HG03460 (cell line): ENCODE data around the gene SLCO2A1.

Experiments used
- ATAC-seq: cut with Tn5 transposase; IDR thresholded peaks from one replicate; pipeline ENCODE4 v1.9.1; 2021; ENCODE audit not compliant: unreplicated experiment

Gene SLCO2A1

DNA sequence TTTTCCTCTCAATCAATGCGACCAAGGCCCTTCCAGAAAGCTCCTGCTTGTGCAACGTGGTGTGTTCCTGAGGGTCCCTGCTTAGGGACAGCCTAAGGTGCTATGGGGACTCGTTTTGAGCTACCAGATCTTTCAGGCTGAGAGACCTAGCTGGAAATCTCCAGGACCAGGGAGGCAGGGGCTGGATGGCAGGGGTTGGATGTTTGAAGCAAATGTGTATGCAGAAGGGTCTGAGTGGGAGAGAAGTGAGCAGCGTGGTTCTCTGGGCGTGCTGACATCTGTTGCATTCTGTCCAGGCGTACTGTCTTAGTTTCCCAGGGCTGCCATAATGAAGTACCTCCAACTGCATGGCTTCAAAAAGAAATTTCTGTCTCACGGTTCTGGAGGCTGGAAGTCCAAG lies 31.7 kb upstream of the SLCO2A1 start:
- no peak for ATAC-seq

DNA sequence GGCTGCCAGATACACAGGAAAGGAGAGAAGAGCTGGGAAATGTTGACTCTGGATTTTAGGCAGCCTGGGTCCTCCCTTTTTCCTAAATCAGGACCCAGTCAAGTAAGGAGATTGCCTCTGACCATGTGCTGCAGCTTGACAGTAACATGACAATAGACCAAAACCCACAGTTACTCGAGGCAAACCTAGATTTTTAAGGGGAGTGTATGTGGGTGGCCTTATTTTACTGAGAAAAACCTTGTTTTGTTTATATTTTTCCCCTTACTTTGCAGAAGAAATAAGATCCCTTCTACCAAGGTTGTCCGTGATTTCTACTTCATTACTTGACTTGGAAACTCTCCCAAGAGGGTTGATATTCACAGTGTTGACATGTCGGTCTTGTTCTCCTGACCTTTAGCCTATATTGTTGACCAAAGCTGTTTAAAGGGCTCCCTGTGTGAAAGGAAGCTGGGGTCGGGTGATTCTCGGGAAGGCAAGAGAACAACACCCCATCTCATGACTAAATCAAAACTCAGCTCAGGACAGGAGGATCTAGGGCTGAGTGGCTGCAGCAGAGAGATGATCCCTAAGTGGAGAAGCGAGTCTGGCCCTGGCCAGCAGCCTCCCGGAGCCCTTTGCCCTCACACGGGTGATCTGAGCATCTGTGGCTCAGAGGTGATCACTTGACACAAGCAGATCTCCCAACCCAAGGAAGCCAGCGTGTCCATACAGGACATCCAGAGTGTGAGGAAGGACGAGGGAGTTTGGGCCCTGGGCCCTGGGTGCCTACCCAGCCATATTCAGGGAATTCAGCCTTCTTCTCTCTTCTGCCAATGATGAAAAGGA lies 31.0 kb upstream of the SLCO2A1 start:
- ATAC-seq, result no peak

GRCh38 chr3:134059671-134060560 lies 30.2 kb upstream of the SLCO2A1 start:
- ATAC-seq, result no peak

GRCh38 chr3:134059035-134059601 lies 29.4 kb upstream of the SLCO2A1 start:
- ATAC-seq, result no peak

DNA sequence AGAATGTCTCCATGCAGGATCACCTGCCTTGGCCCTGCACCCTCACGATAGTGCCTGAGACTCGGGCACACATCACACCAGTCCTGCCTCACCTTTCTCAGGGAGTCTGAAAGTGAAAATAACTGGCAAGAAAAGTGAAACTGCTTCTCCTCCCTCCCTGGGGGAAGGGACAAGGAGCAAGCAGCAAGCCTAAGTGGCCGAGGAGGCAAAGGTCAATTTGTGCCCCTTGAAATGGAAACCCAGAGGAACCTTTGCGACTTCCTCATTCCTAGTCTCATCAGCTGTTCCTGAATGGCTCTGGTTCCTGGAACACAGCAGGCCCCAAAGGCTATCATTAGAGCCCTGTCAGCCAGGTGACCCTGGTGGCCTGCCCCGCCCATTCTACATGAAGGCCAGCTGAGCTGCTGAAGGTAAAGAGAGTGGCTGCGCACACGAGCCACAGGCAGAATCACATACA lies 28.0 kb upstream of the SLCO2A1 start:
- no peak for ATAC-seq

- no peak for ATAC-seq
Observed at GRCh38 chr3:134057006-134057653, 27.4 kb upstream of the SLCO2A1 start.

DNA sequence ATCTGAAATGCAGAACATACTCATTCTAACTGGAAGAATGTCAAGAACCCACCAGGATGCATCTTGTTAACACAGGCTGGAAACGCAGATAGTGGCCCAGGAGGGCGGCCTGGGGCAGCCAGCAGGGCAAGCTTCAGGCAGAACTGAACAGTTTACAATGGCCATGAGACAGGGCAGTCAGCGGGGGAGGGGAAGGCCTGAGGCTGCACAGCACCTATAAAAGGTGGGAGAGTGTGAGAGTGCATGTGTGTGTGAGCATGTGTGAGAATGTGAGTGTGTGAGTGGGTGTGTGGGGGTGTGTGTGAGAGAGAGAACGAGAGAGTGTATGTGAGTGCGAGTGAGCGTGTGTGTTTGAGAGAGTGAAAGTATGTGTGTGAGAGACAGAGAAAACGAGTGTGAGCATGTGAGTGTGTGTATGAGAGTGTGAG lies 26.8 kb upstream of the SLCO2A1 start:
- ATAC-seq, result no peak

- ATAC-seq, result no peak
Observed at GRCh38 chr3:134055661-134056060, 25.9 kb upstream of the SLCO2A1 start.

DNA sequence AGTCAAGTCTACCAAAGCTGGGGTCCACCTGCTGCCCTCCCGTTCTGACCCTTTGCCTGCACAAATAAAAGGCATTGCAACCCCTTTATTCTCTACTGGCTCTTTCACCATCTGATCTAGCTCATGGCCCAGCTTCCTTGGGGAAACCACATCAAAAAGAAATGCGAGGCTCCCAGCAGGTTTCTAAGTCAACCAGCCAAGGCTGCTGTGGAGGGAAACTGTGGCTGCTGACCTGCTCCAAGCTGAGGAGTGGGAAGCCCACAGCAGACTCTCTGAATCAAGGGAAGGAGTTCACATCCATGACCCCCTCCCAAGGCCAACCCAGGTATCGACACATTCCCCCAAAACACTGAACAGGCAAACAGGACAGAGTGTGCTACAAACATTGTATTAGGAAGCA lies 25.2 kb upstream of the SLCO2A1 start:
- no peak for ATAC-seq

GRCh38 chr3:134054231-134054630 lies 24.5 kb upstream of the SLCO2A1 start:
- ATAC-seq, result no peak

- no peak for ATAC-seq
Observed at GRCh38 chr3:134052370-134052769, 22.6 kb upstream of the SLCO2A1 start.

- no peak for ATAC-seq
Observed at GRCh38 chr3:134049676-134050075, 20.0 kb upstream of the SLCO2A1 start.

- ATAC-seq, result no peak
Observed at GRCh38 chr3:134048278-134048996, 18.7 kb upstream of the SLCO2A1 start.

- ATAC-seq, result no peak
Observed at GRCh38 chr3:134044459-134044858, 14.7 kb upstream of the SLCO2A1 start.

- no peak for ATAC-seq
Observed at GRCh38 chr3:134040066-134040465, 10.3 kb upstream of the SLCO2A1 start.

DNA sequence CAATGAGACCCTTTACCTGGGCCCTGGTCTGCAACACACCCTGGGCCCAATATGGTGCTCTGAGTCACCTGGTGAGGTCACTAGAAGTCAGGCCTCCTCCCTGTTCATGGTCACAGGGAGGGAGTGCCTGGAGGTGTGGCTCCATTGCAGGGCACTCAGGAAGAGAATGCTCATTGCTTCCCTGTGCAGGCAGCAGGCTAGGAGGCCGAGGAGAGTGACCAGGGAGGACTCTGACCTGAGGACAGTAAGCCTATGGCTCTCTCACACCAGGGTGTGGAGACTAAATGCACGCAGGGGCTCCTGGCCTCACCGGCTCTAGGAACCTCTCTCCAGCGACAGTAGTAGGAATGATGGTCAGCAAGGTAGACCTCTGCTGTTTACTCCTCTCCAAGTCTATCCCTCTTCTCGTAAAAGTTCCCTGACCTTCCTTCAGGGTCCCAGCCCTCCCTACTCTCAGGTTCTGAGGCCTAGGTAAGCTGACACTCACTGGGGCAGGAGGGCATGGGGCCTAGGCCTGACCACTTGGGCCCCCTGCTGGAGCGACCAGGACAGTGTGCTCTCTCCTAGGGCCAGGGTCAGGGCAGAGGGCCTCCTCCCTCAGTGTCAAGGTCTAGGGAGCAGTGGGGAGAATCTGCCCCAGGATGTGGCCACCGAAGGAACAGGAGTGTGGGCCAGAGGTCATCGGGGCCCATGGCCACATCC lies 9.6 kb upstream of the SLCO2A1 start:
- no peak for ATAC-seq

DNA sequence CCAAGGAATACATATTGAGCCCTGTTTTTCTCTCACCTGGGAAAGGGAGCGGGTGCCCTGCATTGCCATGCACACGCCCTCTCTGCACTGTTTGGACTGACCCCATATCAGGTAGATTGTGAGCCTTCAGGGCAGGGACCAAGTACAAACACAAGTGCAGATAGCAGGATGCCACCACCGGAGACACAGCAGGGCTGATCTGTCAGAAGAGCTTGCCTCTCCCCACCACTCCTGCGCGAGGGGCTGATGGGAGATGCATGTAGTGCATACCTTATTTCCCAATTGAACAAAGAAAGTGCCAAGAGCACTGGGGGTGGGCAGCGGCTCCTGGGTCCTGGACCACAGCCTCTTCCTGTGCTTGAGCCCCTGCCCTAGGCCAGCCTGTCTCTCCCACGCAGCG lies 9.0 kb upstream of the SLCO2A1 start:
- no peak for ATAC-seq

GRCh38 chr3:134038071-134038491 lies 8.4 kb upstream of the SLCO2A1 start:
- ATAC-seq, result no peak

DNA sequence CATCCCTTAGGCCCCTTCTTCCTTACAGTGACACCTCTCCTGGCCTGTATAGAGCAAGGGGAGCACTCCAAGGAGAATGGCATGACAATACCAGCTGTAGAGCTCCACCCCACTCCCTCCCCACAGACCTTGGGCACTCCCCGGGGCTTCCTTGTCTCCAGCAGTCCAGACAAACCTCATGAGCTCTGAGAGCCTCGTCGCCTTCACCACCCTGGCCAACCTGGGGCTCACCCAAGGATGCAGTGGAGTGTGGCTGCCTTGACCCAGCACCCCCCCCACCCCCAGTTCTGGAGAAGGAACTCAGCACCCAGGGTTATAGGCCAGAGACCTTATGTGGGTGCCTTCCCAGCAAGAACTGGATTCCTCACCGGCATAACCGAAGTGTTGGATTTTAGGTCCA lies 7.4 kb upstream of the SLCO2A1 start:
- ATAC-seq, result no peak

DNA sequence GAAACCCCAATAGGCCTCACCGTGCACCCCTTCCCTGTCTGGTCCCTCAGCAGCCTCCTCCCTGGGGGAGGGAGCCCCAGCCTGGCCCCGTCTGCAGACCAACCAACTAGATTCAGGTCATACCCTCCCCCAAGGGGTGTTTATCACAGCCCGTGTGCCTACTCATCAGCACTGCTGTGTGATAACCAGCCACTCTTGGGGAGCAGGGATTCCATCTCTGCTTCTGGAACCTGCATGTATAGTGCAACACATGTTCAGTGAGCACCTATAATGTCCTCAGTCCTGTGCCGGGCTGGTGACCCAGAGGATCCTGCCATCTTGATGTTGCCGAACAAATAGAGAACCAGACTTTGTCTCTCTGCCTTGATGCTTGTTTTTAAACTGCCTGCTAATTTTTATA lies 6.6 kb upstream of the SLCO2A1 start:
- ATAC-seq, result no peak
